Ecto neural progenitor cell (in vitro differentiated cells): ENCODE results near the gene CUTA.
"Not testable (repeated sequence)": the region's sequence is repeated elsewhere in the genome, so short reads cannot be mapped to it uniquely, and the experiment has no call there.

ENCODE experiments used
- DNase-seq: peaks from one replicate; pipeline ENCODE4 v3.0.0-alpha.2; 2018; ENCODE audit warnings: low spot score

Gene CUTA

DNA sequence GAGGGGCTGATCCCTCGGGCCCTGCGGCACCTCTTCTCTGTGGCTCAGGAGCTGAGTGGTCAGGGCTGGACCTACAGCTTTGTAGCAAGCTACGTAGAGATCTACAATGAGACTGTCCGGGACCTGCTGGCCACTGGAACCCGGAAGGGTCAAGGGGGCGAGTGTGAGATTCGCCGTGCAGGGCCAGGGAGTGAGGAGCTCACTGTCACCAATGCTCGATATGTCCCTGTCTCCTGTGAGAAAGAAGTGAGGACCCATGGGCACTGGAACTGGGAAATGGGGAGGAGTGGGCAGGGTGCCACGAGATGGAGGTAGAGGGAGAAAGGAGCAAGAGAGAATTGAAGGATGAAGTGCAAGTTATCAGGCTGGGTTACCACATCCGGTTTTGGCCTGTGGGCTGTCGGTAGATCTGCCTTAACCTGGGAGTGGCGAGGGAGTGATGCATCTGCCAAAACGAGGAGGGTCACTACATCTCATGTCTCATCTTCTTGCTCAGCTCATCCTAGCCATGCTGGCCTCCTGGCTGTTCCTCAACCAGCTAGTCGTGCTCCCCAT, 12.4 kb downstream of the CUTA start:
- no peak for DNase-seq

DNA sequence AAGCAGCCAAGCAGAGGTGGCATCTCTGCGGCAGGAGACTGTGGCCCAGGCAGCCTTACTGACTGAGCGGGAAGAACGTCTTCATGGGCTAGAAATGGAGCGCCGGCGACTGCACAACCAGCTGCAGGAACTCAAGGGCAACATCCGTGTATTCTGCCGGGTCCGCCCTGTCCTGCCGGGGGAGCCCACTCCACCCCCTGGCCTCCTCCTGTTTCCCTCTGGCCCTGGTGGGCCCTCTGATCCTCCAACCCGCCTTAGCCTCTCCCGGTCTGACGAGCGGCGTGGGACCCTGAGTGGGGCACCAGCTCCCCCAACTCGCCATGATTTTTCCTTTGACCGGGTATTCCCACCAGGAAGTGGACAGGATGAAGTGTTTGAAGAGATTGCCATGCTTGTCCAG, 13.0 kb downstream of the CUTA start:
- DNase-seq = no peak

DNA sequence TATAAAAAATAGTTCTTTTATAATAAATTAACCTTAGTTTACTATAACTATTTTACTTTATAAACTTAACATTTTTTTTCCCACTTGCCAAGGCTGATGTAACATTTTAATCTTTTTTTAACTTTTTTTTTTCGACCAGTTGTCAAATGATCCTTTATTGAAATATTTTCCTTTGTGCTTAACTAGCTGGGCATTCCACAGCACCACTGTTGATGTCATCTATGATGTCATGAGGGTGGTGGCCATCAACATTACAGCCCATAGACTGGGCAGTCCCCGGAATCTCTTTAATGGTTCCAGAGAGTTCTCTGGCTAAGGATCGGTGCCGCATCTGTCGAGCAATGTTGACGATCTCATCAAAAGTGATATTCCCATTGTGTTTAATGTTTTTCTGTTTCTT, 18.0 kb downstream of the CUTA start:
- DNase-seq = not testable (repeated sequence)

DNA sequence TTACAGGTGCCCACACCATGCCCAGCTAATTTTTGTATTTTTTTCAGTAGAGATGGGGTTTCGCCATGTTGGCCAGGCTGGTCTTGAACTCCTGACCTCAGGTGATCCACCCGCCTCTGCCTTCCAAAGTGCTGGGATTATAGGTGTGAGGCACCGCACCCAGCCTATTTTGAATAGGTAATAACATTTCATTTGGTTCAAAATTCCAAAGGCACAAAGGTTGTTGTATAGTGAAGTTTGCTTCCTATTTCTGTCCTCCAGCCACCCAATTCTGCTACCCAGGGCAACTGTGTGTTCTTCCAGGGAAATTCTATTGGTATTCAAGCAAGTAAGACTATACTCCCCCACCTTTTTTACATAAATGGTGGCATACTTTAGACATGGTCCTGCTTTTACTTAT, 19.3 kb downstream of the CUTA start:
- DNase-seq = not testable (repeated sequence)

DNA sequence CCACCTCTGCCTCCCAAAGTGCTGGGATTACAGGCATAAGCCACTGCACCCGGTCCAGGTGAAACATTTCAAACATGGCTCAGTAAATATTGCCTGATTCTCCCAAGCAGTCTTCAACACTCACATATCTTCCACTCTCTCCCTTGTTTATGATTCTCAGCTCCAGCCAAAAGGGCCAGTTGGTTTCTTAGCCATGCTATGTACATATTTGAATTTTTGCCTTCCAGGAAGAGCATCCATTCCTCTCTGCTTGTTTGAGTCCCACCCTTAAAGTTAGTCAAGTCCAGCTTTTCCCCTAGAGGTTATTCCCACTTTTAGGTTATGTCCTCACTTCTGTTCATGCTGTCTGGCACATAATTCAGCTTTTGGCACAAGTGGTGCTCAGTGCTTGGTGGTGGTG, 20.4 kb downstream of the CUTA start:
- no peak for DNase-seq

DNA sequence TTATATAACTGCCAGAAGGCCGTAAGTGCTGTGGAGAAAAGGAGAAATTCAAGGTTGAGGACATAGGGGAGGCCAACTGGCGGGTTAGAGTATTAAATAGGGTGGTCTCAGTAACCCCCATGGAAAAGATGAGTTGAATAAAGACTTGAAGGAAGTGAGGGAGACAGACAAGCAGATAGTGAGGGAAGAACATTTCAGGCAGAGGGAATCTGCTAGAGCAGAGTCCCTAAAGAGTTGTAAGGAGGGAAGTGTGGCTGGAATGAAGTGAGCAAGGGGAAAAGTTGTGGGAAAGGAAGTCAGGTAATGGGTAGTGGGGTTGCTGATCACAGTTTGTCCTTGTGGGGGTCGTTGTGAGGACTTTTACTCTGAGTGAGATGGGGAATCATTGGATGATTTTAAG, 24.9 kb downstream of the CUTA start:
- DNase-seq = no peak

DNA sequence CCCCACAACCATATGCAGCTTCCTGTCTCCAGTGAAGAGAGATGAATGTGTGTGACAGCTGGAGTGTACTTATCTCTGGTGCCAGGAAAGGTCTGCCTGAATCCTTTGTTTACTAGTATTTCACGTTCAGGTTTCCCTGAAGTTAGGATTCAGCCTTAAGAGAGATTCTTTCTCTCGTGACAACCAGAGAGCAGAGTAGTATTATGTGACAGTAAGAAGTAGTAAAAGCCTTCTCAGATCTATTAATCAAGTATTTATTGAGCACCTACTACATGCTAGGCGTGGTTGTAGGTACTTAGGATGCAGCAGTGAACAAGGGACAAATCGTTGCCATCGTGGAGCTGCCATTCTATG, 25.3 kb downstream of the CUTA start:
- DNase-seq = no peak

DNA sequence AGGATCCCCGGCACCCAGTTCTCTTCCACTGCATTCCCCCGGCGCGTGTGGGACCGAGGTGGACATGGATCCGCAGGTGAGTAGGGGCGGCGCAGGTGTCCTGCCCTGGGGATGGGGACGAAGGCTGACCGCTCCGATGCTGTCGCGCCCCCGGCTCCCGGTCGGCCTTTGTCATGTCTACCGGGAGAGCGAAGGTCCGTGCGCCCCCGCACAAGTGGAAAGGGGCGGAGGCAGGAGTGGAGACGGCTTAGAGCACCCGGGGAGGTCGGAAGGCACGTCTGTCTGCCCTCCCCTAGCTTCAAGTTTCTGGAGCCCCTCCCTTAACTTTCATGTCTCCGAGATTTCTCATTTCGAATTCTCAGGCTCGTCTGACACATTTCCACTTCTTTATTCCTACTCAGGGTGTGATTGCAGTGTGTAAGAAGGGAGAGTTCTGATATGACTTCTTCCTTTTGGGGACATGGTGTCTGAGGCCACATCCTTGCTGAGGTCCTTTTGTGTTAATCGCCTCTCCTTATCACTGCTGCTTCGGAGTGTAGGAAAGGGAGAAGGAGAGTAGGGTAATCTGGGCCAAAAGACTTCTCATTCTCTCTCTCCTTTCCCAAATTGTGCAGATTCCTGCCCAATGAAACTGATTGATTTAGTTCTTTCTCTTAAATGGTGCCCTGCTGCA, 25.8 kb downstream of the CUTA start:
- no peak for DNase-seq

DNA sequence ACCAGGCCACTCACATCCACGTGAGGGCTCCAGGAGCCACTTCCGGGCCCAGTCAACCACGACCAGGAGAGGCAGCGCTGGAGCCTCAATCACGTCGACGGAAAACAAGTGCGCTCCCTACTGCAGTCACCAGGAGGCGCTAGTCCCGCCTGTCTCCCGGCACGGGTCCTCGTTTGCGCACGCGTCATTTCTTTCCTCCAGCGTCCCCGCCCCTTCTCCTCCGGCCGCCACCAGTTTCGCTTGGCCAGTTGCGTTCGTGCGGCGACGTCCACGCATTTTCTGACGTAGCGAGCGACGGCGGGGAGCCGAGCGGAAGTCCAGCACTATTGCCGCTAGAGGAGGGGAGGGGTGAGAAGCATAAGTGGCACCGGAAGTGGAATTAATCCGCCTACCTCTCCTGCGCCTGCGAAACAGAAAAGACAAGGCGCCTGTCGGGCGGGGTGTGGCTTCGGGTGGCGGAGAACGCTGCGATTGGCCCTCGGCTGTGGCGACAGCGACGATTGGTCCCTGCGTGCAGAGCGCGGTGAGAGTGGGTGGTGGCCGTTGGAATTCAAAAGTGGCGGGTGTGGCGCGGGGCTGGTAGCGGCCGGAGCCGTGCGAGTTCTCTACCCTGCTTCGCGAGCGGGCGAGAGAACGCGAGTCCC, 26.5 kb downstream of the CUTA start, which contains the start of gene KIFC1:
KIFC1 (plus strand) TSS at position 546 of the 644 bp plus-strand sequence. CDS start 163 bp downstream, outside the sequence.
- DNase-seq = peak; percentile 99

DNA sequence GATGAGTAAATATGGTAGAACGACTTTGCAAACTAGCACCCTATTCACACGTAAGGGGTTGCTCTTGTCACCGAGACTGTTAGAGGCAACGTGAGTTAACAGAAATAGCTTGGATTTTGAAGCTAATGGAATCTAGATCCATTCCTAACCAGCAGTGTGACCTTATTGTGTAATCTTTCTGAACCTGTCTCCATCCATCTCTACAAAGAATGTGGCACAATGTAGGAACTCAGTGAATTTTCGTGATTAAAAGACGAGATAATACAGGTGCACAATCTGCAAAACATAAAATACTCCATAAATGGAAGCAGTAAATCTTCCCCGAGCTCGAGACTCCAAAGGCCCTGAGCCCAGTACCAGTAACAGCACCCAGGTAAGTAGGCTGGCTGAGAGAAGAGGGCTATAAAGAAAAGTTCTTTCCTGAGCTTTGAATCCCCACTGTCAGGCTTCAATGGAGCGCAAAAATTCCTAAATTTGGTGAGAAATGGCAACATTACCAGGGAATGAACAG, 27.1 kb downstream of the CUTA start:
- DNase-seq = no peak

DNA sequence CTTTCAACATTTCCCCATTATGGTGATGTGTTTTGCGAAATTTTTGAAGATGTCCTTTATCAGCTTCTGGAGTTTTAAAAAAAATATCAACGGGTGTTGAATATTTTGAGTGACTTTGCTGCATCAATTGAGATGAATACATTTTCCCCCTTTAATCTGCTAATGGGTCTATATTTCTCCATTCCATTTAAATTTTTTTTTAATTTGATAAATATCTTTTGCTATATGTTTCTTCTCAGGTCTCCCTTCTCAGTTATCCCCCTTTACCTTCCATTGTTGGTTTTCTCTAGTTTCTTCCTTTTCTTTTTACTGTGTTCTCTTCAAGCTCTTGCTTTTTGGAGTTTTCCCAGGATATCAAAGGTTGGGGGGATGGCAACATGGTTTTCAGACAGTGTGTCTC, 27.7 kb downstream of the CUTA start:
- DNase-seq = no peak

DNA sequence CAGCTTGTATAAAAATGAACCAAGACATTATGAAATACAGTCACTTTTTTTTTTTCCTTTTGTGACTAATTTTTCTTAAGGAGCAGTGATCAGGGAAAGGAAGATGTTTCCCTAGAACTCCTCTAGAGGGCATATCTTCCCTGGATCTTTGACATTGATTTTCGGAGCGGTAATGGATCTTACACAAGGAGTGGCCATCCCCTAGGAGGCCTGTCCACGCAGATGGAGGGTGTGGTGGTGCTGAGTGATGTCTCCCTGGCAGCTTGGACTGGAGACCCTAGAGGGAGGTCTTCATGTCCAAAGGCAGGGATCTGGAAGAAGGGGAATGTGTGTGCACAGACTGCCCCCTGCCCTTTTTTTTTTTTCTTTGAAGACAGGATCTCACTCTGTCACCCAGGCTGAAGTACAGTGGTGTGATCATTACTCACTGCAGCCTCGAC, 33.3 kb downstream of the CUTA start:
- no peak for DNase-seq

DNA sequence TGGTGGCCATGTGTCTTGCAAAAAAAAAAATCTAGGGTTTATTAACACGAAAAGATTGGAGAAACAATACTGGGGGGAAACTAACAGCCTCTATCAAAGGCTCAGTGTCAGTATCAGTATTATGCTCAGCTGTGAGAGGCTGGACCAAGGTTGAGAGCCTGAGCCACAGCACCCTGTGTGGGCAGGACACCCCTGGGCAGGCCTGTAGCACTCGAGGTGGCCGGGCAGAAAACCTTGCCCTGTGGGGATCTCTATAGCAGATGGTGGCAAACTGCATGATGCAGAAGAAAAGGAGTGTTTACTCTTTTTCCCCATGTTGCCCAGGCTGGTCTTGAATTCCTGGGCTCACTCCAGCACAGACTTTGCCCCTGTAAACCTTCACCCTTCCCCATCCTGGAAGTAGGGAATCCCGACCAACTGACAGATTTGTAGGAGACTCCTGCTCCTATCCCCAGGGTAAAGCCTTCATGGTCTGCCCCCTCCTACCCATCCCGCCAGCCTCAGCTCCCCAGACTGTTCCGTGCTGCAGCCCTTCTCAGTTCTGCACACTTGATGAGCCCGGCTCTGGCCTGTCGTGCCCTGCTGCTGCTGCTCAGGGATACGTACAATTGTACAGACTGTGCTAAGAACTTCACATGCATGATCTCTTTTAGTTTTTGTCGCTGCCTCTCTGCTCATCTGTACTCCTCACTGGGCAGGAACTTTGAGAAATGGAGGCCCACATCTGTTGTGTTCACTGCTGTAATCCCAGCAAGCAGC, 34.3 kb downstream of the CUTA start:
- DNase-seq = no peak

DNA sequence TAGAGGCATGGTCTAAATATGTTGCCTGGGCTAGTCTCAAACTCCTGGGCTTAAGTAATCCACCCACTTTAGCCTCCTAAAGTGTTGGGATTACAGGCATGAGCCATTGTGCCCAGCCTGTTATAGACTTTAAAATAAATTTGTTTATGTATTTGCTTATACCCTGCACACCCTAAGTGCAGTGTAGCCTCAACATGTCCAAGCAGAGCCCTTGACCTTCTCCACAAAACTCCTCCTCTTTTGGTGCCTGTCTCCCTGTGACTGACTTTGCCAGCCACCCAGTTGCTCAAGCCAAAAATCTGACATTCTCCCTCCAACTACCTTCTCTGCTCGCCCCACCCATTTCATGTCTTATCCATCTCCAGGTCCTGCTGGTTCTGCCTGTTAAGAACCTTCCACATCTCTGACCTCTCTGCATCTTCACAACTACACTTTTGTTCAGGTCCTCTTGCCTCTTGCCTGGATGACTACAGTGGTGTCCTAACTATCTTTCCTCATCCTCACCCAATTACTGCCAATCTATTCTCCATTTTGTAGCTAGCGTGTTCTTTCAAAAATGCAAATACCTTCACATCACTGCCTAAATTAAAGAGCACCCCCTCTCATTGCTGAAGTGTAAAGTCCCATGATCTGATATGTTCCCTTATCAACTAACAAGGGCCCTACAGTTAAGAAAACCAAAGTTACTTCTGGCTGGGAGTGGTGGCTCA, 37.5 kb downstream of the CUTA start:
- no peak for DNase-seq

DNA sequence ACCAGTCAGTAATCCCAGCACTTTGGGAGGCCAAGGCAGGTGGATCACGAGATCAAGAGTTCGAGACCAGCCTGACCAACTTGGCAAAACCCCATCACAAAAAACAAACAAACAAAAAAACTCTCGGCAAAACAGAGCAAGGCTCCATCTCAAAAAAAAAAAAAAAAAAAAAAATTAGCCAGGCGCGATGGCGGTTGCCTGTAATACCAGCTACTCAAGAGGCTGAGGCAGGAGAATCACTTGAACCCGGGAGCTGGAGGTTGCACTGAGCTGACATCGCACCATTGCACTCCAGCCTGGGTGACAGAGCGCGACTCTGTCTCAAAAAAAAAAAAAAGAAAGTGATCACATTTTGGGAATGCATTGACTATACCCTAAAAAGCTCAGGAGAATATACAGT, 38.7 kb downstream of the CUTA start:
- not testable (repeated sequence) for DNase-seq

DNA sequence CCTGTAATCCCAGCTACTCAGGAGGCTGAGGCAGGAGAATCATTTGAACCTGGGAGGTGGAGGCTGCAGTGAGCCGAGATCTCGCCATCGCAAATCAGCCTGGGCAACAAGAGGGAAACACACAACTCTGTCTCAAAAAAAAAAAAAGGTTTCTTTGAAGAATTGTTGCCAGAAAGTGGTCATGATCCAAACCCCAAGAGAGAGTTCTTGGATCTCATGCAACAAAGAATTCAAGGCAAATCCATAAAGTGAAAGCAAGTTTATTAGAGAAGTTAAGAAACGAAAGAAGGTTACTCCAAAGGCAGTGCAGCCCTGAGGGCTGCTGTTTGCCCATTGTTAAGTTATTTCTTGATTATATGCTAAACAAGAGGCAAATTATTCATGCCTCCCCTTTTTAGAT, 40.7 kb downstream of the CUTA start:
- no peak for DNase-seq

DNA sequence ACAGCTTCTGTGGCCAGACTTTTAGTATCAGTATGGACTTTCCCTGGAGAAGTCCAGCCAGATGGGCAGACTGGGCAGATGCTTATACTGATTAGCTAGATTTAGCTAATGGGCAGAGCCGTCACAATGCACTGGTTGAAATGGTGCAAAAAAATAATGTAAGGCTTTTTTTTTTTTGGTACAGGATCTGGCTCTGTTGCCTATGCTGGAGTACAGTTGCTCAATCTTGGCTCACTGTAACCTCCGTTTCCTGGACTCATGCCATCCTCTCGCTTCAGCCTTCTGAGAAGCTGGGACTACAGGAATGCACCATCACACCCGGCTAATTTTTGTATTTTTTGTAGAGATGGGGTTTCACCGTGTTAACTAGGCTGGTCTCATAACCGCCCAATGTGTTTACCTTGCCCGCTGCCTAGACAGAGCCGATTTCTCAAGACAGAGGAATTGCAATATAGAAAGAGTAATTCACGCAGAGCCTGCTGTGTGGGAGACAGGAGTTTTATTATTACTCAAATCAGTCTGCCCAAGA, 42.7 kb downstream of the CUTA start:
- no peak for DNase-seq

DNA sequence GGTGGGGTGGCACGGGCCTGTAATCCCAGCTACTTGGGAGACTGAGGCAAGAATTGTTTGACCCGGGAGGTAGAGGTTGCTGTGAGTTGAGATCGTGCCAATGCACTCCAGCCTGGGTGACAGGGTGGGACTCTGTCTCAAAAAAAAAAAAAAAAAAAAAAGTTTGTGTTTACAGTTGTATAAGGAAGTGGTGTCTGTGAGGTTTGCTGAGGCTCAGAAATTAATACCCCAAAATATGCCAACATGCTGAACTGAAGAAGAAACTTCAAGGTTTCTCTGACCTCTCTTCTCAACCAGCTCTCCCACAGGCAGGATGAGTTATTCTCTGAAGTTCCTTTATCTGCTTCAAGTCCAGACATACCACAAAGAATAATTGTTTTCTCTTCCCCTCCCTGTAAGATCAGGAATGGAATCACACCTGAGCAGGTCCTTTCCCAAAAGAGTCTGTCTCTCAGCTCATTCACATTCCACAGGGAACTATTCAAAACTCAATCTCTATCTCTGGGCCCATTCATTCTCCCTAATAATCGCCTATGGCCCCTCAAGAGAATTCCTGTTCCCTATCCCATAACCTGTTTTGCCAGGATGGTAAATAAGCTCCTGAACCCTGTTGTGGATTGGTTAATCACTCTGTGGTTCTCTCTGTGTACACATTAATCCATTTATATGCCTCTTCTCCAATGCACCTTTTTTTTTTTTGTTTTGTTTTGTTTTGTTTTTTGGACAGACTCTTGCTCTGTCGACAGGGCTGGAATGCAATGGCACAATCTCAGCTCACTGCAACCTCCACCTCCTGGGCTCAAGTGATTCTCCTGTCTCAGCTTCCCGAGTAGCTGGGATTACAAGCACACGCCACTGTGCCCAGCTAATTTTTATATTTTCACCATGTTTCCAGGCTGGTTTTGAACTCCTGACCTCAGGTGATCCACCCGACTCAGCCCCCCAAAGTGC, 43.7 kb downstream of the CUTA start:
- no peak for DNase-seq

DNA sequence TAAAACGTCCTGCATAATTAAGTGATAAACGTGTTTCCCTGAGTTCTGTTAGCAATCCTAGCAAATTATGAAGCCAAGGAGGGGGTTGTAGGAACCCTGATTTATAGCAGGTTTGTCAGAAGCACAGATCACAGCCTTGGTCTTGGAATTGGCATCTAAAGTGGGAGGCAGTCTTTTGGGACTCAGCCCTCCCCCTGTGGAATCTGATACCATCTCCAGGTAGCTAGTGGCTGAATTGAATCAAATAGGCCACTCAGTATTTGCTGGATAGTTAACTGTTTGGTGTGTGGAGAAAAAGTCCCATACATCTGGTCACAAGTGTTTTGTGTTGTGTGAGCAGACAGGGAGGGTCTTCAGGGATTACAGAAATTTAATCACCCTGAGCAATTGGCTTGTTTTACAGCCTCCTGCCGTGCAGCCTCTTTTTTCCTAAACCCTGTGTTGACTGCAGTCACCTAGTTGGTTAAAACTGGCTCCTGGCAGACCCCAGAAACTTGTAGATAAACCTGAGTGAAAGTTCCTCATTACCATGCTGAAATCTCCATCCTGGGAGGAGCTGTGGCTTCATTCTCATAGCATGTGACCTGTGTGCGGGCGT, 45.3 kb downstream of the CUTA start:
- no peak for DNase-seq

DNA sequence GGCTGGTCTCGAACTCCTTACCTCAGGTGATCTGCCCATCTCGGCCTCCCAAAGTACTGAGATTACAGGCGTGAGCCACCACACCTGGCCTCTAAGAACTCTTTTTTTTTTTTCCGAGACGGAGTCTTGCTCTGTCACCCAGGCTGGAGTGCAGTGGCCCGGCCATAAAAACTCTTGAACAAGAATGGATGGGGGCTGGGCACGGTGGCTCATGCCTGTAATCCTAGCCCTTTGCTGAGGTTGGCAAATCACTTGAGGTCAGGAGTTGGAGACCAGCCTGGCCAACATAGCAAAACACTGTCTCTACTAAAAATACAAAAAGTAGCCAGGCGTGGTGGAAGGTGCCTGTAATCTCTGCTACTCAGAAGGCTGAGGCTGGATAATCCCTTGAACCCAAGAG, 46.0 kb downstream of the CUTA start:
- DNase-seq = not testable (repeated sequence)
